HepG2 (cell line): ENCODE results near the gene NFILZ. TPM values are rescaled to one million over a fixed set of nuclear protein-coding genes. Genes with fewer than 3 reads are reported as not detected.

Source experiments
- ARID2 ChIP-seq: sonication (generic); formaldehyde crosslinking; IDR thresholded peaks from 2 replicates; pipeline ENCODE4 v1.8.1; 2022; ENCODE audit warnings: mild to moderate bottlenecking, missing genetic modification reagents, borderline replicate concordance
- ARNTL ChIP-seq: sonication (generic); formaldehyde crosslinking; IDR thresholded peaks from 2 replicates; pipeline ENCODE4 v1.4.0; 2020; ENCODE audit warnings: mild to moderate bottlenecking, missing genetic modification reagents
- ATF7-NPFF ChIP-seq: sonication (generic); formaldehyde crosslinking; IDR thresholded peaks from 2 replicates; pipeline ENCODE4 v1.8.1; 2023; ENCODE audit warnings: mild to moderate bottlenecking, low read depth, missing genetic modification reagents, moderate library complexity
- BCLAF1 ChIP-seq: fragments of 450-650 bp; IDR thresholded peaks from 2 replicates; pipeline ENCODE4 v1.6.1; 2017; ENCODE audit warnings: mild to moderate bottlenecking
- EEA1 ChIP-seq: sonication (generic); formaldehyde crosslinking; IDR thresholded peaks from 2 replicates; pipeline ENCODE4 v1.5.1; 2020; ENCODE audit warnings: mild to moderate bottlenecking, missing genetic modification reagents, borderline replicate concordance
- HOXA9 ChIP-seq: sonication (generic); formaldehyde crosslinking; IDR thresholded peaks from 2 replicates; pipeline ENCODE4 v1.8.1; 2022; ENCODE audit warnings: missing genetic modification reagents, mild to moderate bottlenecking, moderate library complexity, borderline replicate concordance
- KLF6 ChIP-seq: IDR thresholded peaks from 2 replicates; pipeline ENCODE4 v1.8.0; 2016; ENCODE audit warnings: missing biosample characterization, missing genetic modification reagents
- PATZ1 ChIP-seq: sonication (generic); formaldehyde crosslinking; IDR thresholded peaks from 2 replicates; pipeline ENCODE4 v1.4.0; 2020; ENCODE audit warnings: missing genetic modification reagents
- PHF21A ChIP-seq: sonication (generic); formaldehyde crosslinking; IDR thresholded peaks from 2 replicates; pipeline ENCODE4 v1.5.0; 2020; ENCODE audit warnings: mild to moderate bottlenecking, missing genetic modification reagents
- POGK ChIP-seq: sonication (generic); formaldehyde crosslinking; conservative IDR thresholded peaks from 2 replicates; pipeline ENCODE4 v1.8.0; 2022; ENCODE audit warnings: mild to moderate bottlenecking, moderate library complexity, missing genetic modification reagents
- REPIN1 ChIP-seq: sonication (generic); formaldehyde crosslinking; IDR thresholded peaks from 2 replicates; pipeline ENCODE4 v1.8.0; 2022; ENCODE audit warnings: missing genetic modification reagents, low read depth, mild to moderate bottlenecking, borderline replicate concordance
- RXRA ChIP-seq: sonication (generic); formaldehyde crosslinking; IDR thresholded peaks from 2 replicates; pipeline ENCODE4 v1.5.1; 2020; ENCODE audit warnings: missing genetic modification reagents
- SPEN ChIP-seq: sonication (generic); formaldehyde crosslinking; IDR thresholded peaks from 2 replicates; pipeline ENCODE4 v1.5.1; 2020; ENCODE audit warnings: low read depth, mild to moderate bottlenecking, missing genetic modification reagents
- XRCC5 ChIP-seq: fragments of 200-400 bp; formaldehyde crosslinking; optimal IDR thresholded peaks from 2 replicates; pipeline ENCODE3; 2017; ENCODE audit warnings: mild to moderate bottlenecking, low read length
- ZNF143 ChIP-seq: sonication (generic); formaldehyde crosslinking; IDR thresholded peaks from 2 replicates; pipeline ENCODE4 v1.4.0; 2020; ENCODE audit warnings: missing genetic modification reagents
- ZSCAN12 ChIP-seq: sonication (generic); formaldehyde crosslinking; IDR thresholded peaks from 2 replicates; pipeline ENCODE4 v1.9.0; 2021; ENCODE audit warnings: mild to moderate bottlenecking, missing genetic modification reagents
- polyA plus RNA-seq, 8 experiments: library from polyadenylated mRNA; depleted of rRNA in 3 of 8; stranded (reverse) in 7 of 8; unstranded in 1 of 8; fragments of >200 nt; fragmentation: Illumina TruSeq in 4 of 8; extraction: Trizol in 4 of 8; gene quantifications; 2 replicates each; pipeline versions ENCODE4 v1.2.1 to v1.2.3, GENCODE V29; 2011 to 2016; ENCODE audit warnings: low read depth in 4 of 8, missing spikeins in 1 of 8, mixed read lengths in 1 of 8; ENCODE audit not compliant: insufficient read depth in 1 of 8
- total RNA-seq, 5 experiments: library from RNA; depleted of rRNA; stranded (reverse); fragments of >200 nt; fragmentation: Illumina TruSeq; extraction: Trizol; gene quantifications; 2 replicates each; pipeline ENCODE4 v1.2.3, GENCODE V29; 2016; ENCODE audit warnings: low read depth in 1 of 5

NFILZ gene
- total and polyA plus RNA-seq, 2 of the 13 experiments (the other 11 are each of a cell fraction or from before 2014, with no cell fraction given) = not detected

GRCh38 chr19:8610041-8610935, 20.1 kb upstream of the NFILZ start, which contains the start of gene ADAMTS10 (continued):
- no peak for TF ChIP-seq HOXA9 (CRISPR knock-in tag)
- TF ChIP-seq EEA1 (CRISPR knock-in tag) = no peak
- TF ChIP-seq SPEN (CRISPR knock-in tag) = no peak
- no peak for TF ChIP-seq POGK (CRISPR knock-in tag)
- TF ChIP-seq PATZ1 (CRISPR knock-in tag) = 0 out of 2 replicates have a peak, but pooled peaks have one; percentile 16
- no peak for TF ChIP-seq ZSCAN12
- no peak for TF ChIP-seq ATF7-NPFF (CRISPR knock-in tag)
- no peak for TF ChIP-seq PHF21A (CRISPR knock-in tag)
- 0 out of 2 replicates have a peak, but pooled peaks have one; percentile 26 for TF ChIP-seq ARNTL (CRISPR knock-in tag)
- no peak for TF ChIP-seq ZNF143 (CRISPR knock-in tag)
- no peak for TF ChIP-seq REPIN1 (CRISPR knock-in tag)
- TF ChIP-seq XRCC5 = no peak
- no peak for TF ChIP-seq BCLAF1
- 0 out of 2 replicates have a peak, but pooled peaks have one; percentile 32 for TF ChIP-seq ARID2 (CRISPR knock-in tag)
- TF ChIP-seq RXRA = no peak
- TF ChIP-seq KLF6 (CRISPR knock-in tag) = no peak
